GM23338 (cell line): ENCODE measurements around the gene PGLYRP2. TPM values are rescaled to one million over a fixed set of nuclear protein-coding genes. Genes with fewer than 3 reads are reported as not detected.

ENCODE experiments used
- ATAC-seq: fragments of 200-7000 bp; cut with Tn5 transposase; 3 replicates; pipeline ENCODE4 v1.9.1; 2020
- DNase-seq: peaks from one replicate; pipeline ENCODE4 v3.0.0-alpha.2; 2015; ENCODE audit warnings: low spot score
- H2AFZ ChIP-seq: fragments of 200-600 bp; sonication (generic); 2 replicates; pipeline ENCODE4 v1.8.0; 2016; ENCODE audit warnings: antibody characterized with exemption, mild to moderate bottlenecking, moderate library complexity
- H3F3A ChIP-seq: fragments of 200-600 bp; sonication (generic); replicated peaks from 2 replicates; pipeline ENCODE4 v1.8.0; 2017; ENCODE audit warnings: antibody characterized with exemption, mixed run types, low read depth
- H3K27ac ChIP-seq: fragments of 200-600 bp; sonication (generic); 2 replicates; pipeline ENCODE4 v1.6.1; 2016; ENCODE audit warnings: low read depth
- H3K27me3 ChIP-seq: fragments of 200-600 bp; sonication (generic); 2 replicates; pipeline ENCODE4 v1.8.0; 2016; ENCODE audit warnings: mild to moderate bottlenecking, mixed run types, moderate library complexity; ENCODE audit not compliant: insufficient read depth
- H3K36me3 ChIP-seq: fragments of 200-600 bp; sonication (generic); 2 replicates; pipeline ENCODE4 v1.8.0; 2016; ENCODE audit warnings: mild to moderate bottlenecking; ENCODE audit not compliant: insufficient read depth
- H3K4me1 ChIP-seq: fragments of 200-600 bp; sonication (generic); 2 replicates; pipeline ENCODE4 v1.8.0; 2016; ENCODE audit warnings: mild to moderate bottlenecking, moderate library complexity; ENCODE audit not compliant: insufficient read depth
- H3K4me2 ChIP-seq: fragments of 200-600 bp; sonication (generic); 2 replicates; pipeline ENCODE4 v1.7.1; 2017; ENCODE audit warnings: mixed run types
- H3K4me3 ChIP-seq: fragments of 200-600 bp; sonication (generic); 2 replicates; pipeline ENCODE4 v1.6.1; 2016; ENCODE audit warnings: mixed run types
- H3K79me2 ChIP-seq: fragments of 200-600 bp; sonication (generic); replicated peaks from 2 replicates; pipeline ENCODE4 v1.8.0; 2017; ENCODE audit warnings: mild to moderate bottlenecking; ENCODE audit not compliant: insufficient read depth
- H3K9me2 ChIP-seq: fragments of 200-600 bp; sonication (generic); 2 replicates; pipeline ENCODE4 v1.8.0; 2017; ENCODE audit not compliant: insufficient read depth
- H4K20me1 ChIP-seq: fragments of 200-600 bp; sonication (generic); replicated peaks from 2 replicates; pipeline ENCODE4 v1.8.0; 2017; ENCODE audit warnings: mild to moderate bottlenecking; ENCODE audit not compliant: insufficient read depth
- H3K27ac Mint-ChIP-seq: 2 replicates; pipeline ENCODE4 v1.8.0; 2020; ENCODE audit warnings: inconsistent platforms, mild to moderate bottlenecking, moderate library complexity, mixed read lengths
- H3K27me3 Mint-ChIP-seq: 3 replicates; pipeline ENCODE4 v1.8.0; 2022; ENCODE audit warnings: low read depth, mild to moderate bottlenecking, moderate library complexity, mixed read lengths, inconsistent platforms; ENCODE audit not compliant: insufficient read depth, poor library complexity
- H3K36me3 Mint-ChIP-seq: 3 replicates; pipeline ENCODE4 v1.8.0; 2021; ENCODE audit warnings: low read depth, mild to moderate bottlenecking, inconsistent platforms, moderate library complexity, mixed read lengths
- H3K4me1 Mint-ChIP-seq: 3 replicates; pipeline ENCODE4 v1.8.0; 2020; ENCODE audit warnings: mild to moderate bottlenecking, inconsistent platforms, mixed read lengths
- H3K4me3 Mint-ChIP-seq: 3 replicates; pipeline ENCODE4 v1.8.0; 2021; ENCODE audit warnings: moderate library complexity, mild to moderate bottlenecking, inconsistent platforms, mixed read lengths
- H3K9me3 Mint-ChIP-seq: 3 replicates; pipeline ENCODE4 v1.8.0; 2020; ENCODE audit warnings: moderate library complexity, mild to moderate bottlenecking, inconsistent platforms, mixed read lengths
- CREB1 ChIP-seq: fragments of 250-450 bp; sonication (Bioruptor Pico); IDR thresholded peaks from 2 replicates; pipeline ENCODE4 v1.5.0; 2020; ENCODE audit warnings: low read depth, mild to moderate bottlenecking, moderate library complexity
- EZH2 ChIP-seq: fragments of 200-600 bp; sonication (generic); IDR thresholded peaks from one replicate; pipeline ENCODE4 v1.8.0; 2017; ENCODE audit warnings: antibody characterized with exemption, mild to moderate bottlenecking, low read depth; ENCODE audit not compliant: unreplicated experiment
- EZH2phosphoT487 ChIP-seq: fragments of 200-600 bp; sonication (generic); IDR thresholded peaks from one replicate; pipeline ENCODE4 v1.8.1; 2018; ENCODE audit warnings: antibody characterized with exemption; ENCODE audit not compliant: unreplicated experiment
- JUNB ChIP-seq: IDR thresholded peaks from one replicate; pipeline ENCODE4 v1.6.1; 2016; ENCODE audit warnings: antibody characterized with exemption; ENCODE audit not compliant: unreplicated experiment
- NANOG ChIP-seq: IDR thresholded peaks from 2 replicates; pipeline ENCODE4 v1.6.1; 2016; ENCODE audit warnings: antibody characterized with exemption, borderline replicate concordance
- POLR2AphosphoS5 ChIP-seq: IDR thresholded peaks from 2 replicates; pipeline ENCODE4 v1.6.1; 2016; ENCODE audit warnings: antibody characterized with exemption, low read depth
- STAT1 ChIP-seq: IDR thresholded peaks from one replicate; pipeline ENCODE4 v1.6.1; 2016; ENCODE audit warnings: antibody characterized with exemption; ENCODE audit not compliant: unreplicated experiment
- ZNF114 ChIP-seq: fragments of 250-450 bp; sonication (Bioruptor Pico); IDR thresholded peaks from 2 replicates; pipeline ENCODE4 v1.5.0; 2020; ENCODE audit warnings: mild to moderate bottlenecking, moderate library complexity
- ZNF331 ChIP-seq: fragments of 250-450 bp; sonication (Bioruptor Pico); IDR thresholded peaks from 2 replicates; pipeline ENCODE4 v1.5.0; 2020; ENCODE audit warnings: low read depth, mild to moderate bottlenecking, moderate library complexity
- polyA plus RNA-seq: library from polyadenylated mRNA; unstranded; fragments of >200 nt; fragmentation: Nextera tagmentation; extraction: Ambion mirVana; gene quantifications from 2 replicates; pipeline ENCODE4 v1.2.1, GENCODE V29; 2016
- total RNA-seq: library from RNA; depleted of rRNA; stranded (reverse); fragments of >200 nt; shearing (Covaris generic); gene quantifications from 2 replicates; pipeline ENCODE4 v1.2.3, GENCODE V29; 2014
- TF ChIP-seq, protein P1 (sequence below): fragments of 250-450 bp; sonication (Bioruptor Pico); IDR thresholded peaks from 2 replicates; pipeline ENCODE4 v1.5.0; 2020; ENCODE audit warnings: mild to moderate bottlenecking, moderate library complexity
- TF ChIP-seq, protein P2 (sequence below): IDR thresholded peaks from 2 replicates; pipeline ENCODE4 v1.6.1; 2016; ENCODE audit warnings: antibody characterized with exemption
- TF ChIP-seq, protein P3 (sequence below), 2 experiments: fragments of 200-600 bp in 1 of 2; sonication (generic) in 1 of 2; conservative IDR thresholded peaks; 2 replicates each; pipeline versions ENCODE4 v1.5.1 to v1.6.1; 2016 to 2017; ENCODE audit warnings: antibody characterized with exemption in 2 of 2, low read depth in 2 of 2, mild to moderate bottlenecking in 2 of 2, moderate library complexity in 1 of 2
- TF ChIP-seq, protein P4 (sequence below): IDR thresholded peaks from one replicate; pipeline ENCODE4 v1.6.1; 2018; ENCODE audit warnings: antibody characterized with exemption; ENCODE audit not compliant: unreplicated experiment

Gene PGLYRP2
- total and polyA plus RNA-seq, 2 experiments from 2014 or later: not detected

DNA sequence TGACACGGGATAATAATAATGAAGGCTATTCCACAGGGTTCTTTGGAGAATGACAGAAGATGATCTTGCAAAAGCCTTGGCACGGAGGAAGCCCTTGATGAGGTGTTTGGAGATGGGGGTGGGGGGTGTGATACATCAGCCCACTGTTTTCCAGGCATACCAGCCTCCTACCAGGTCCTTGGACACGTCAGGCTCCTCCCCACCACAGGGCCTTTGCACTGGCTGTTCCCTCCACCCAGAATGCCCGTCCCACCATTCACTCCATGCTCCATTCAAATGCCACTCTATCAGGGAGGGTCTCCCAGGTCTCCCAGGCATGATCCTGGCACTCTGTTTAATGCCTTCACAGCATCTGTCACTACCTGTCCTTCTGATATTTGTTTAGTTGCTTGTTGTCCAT, 32.2 kb downstream of the PGLYRP2 start:
- H3K27me3 ChIP-seq: no peaks in the 10 kb centered on the region
- peaks cover 11% of the 10 kb centered on the region for H3K27me3 Mint-ChIP-seq
- H3K36me3 Mint-ChIP-seq: no peaks in the 10 kb centered on the region; the same call in 2 of the 3 replicates

More for the DNA sequence above, 32.2 kb downstream of the PGLYRP2 start:
- TF ChIP-seq, protein P1, sequence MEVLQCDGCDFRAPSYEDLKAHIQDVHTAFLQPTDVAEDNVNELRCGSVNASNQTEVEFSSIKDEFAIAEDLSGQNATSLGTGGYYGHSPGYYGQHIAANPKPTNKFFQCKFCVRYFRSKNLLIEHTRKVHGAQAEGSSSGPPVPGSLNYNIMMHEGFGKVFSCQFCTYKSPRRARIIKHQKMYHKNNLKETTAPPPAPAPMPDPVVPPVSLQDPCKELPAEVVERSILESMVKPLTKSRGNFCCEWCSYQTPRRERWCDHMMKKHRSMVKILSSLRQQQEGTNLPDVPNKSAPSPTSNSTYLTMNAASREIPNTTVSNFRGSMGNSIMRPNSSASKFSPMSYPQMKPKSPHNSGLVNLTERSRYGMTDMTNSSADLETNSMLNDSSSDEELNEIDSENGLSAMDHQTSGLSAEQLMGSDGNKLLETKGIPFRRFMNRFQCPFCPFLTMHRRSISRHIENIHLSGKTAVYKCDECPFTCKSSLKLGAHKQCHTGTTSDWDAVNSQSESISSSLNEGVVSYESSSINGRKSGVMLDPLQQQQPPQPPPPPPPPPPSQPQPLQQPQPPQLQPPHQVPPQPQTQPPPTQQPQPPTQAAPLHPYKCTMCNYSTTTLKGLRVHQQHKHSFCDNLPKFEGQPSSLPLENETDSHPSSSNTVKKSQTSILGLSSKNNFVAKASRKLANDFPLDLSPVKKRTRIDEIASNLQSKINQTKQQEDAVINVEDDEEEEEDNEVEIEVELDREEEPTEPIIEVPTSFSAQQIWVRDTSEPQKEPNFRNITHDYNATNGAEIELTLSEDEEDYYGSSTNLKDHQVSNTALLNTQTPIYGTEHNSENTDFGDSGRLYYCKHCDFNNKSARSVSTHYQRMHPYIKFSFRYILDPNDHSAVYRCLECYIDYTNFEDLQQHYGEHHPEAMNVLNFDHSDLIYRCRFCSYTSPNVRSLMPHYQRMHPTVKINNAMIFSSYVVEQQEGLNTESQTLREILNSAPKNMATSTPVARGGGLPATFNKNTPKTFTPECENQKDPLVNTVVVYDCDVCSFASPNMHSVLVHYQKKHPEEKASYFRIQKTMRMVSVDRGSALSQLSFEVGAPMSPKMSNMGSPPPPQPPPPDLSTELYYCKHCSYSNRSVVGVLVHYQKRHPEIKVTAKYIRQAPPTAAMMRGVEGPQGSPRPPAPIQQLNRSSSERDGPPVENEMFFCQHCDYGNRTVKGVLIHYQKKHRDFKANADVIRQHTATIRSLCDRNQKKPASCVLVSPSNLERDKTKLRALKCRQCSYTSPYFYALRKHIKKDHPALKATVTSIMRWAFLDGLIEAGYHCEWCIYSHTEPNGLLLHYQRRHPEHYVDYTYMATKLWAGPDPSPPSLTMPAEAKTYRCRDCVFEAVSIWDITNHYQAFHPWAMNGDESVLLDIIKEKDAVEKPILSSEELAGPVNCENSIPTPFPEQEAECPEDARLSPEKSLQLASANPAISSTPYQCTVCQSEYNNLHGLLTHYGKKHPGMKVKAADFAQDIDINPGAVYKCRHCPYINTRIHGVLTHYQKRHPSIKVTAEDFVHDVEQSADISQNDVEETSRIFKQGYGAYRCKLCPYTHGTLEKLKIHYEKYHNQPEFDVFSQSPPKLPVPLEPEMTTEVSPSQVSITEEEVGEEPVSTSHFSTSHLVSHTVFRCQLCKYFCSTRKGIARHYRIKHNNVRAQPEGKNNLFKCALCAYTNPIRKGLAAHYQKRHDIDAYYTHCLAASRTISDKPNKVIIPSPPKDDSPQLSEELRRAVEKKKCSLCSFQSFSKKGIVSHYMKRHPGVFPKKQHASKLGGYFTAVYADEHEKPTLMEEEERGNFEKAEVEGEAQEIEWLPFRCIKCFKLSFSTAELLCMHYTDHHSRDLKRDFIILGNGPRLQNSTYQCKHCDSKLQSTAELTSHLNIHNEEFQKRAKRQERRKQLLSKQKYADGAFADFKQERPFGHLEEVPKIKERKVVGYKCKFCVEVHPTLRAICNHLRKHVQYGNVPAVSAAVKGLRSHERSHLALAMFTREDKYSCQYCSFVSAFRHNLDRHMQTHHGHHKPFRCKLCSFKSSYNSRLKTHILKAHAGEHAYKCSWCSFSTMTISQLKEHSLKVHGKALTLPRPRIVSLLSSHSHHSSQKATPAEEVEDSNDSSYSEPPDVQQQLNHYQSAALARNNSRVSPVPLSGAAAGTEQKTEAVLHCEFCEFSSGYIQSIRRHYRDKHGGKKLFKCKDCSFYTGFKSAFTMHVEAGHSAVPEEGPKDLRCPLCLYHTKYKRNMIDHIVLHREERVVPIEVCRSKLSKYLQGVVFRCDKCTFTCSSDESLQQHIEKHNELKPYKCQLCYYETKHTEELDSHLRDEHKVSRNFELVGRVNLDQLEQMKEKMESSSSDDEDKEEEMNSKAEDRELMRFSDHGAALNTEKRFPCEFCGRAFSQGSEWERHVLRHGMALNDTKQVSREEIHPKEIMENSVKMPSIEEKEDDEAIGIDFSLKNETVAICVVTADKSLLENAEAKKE (CRISPR knock-in tag): no peak
- no peak for TF ChIP-seq ZNF331 (CRISPR knock-in tag)
- no peak for TF ChIP-seq POLR2AphosphoS5
- TF ChIP-seq EZH2: no peak
- no peak for TF ChIP-seq JUNB
- TF ChIP-seq, protein P2, sequence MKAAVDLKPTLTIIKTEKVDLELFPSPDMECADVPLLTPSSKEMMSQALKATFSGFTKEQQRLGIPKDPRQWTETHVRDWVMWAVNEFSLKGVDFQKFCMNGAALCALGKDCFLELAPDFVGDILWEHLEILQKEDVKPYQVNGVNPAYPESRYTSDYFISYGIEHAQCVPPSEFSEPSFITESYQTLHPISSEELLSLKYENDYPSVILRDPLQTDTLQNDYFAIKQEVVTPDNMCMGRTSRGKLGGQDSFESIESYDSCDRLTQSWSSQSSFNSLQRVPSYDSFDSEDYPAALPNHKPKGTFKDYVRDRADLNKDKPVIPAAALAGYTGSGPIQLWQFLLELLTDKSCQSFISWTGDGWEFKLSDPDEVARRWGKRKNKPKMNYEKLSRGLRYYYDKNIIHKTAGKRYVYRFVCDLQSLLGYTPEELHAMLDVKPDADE: no peak
- TF ChIP-seq, protein P3, sequence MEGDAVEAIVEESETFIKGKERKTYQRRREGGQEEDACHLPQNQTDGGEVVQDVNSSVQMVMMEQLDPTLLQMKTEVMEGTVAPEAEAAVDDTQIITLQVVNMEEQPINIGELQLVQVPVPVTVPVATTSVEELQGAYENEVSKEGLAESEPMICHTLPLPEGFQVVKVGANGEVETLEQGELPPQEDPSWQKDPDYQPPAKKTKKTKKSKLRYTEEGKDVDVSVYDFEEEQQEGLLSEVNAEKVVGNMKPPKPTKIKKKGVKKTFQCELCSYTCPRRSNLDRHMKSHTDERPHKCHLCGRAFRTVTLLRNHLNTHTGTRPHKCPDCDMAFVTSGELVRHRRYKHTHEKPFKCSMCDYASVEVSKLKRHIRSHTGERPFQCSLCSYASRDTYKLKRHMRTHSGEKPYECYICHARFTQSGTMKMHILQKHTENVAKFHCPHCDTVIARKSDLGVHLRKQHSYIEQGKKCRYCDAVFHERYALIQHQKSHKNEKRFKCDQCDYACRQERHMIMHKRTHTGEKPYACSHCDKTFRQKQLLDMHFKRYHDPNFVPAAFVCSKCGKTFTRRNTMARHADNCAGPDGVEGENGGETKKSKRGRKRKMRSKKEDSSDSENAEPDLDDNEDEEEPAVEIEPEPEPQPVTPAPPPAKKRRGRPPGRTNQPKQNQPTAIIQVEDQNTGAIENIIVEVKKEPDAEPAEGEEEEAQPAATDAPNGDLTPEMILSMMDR (conservative IDR thresholded peaks at IDR 0.05; ENCODE audit: low read depth in 2 of 2): no peak
- TF ChIP-seq, protein P4, sequence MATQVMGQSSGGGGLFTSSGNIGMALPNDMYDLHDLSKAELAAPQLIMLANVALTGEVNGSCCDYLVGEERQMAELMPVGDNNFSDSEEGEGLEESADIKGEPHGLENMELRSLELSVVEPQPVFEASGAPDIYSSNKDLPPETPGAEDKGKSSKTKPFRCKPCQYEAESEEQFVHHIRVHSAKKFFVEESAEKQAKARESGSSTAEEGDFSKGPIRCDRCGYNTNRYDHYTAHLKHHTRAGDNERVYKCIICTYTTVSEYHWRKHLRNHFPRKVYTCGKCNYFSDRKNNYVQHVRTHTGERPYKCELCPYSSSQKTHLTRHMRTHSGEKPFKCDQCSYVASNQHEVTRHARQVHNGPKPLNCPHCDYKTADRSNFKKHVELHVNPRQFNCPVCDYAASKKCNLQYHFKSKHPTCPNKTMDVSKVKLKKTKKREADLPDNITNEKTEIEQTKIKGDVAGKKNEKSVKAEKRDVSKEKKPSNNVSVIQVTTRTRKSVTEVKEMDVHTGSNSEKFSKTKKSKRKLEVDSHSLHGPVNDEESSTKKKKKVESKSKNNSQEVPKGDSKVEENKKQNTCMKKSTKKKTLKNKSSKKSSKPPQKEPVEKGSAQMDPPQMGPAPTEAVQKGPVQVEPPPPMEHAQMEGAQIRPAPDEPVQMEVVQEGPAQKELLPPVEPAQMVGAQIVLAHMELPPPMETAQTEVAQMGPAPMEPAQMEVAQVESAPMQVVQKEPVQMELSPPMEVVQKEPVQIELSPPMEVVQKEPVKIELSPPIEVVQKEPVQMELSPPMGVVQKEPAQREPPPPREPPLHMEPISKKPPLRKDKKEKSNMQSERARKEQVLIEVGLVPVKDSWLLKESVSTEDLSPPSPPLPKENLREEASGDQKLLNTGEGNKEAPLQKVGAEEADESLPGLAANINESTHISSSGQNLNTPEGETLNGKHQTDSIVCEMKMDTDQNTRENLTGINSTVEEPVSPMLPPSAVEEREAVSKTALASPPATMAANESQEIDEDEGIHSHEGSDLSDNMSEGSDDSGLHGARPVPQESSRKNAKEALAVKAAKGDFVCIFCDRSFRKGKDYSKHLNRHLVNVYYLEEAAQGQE: no peak
- no peak for TF ChIP-seq ZNF114 (CRISPR knock-in tag)
- no peak for TF ChIP-seq STAT1
- no peak for TF ChIP-seq NANOG
- TF ChIP-seq CREB1 (CRISPR knock-in tag): no peak
- no peak for TF ChIP-seq EZH2phosphoT487
- Histone ChIP-seq H3F3A (0 out of 2 replicates have a peak, but pooled peaks cover 8% of the 10 kb centered on the region), H3K36me3 (no peaks in the 10 kb centered on the region), H3K27ac (no peak overlapping the region), H3K4me1 (peaks cover 6% of the 10 kb centered on the region), H4K20me1 (no peaks in the 10 kb centered on the region), H3K4me3 (no peak overlapping the region), H3K79me2 (no peaks in the 10 kb centered on the region), H2AFZ (no peak overlapping the region), H3K4me2 (no peak overlapping the region), H3K9me2 (peaks cover 8% of the 10 kb centered on the region; the same call in 1 of the 2 replicates)
- ATAC-seq (no peak), DNase-seq (no peak)
- Mint-ChIP-seq H3K4me1 (peaks cover 7% of the 10 kb centered on the region), H3K4me3 (no peak overlapping the region), H3K27ac (no peak overlapping the region), H3K9me3 (no peaks in the 10 kb centered on the region; the same call in 1 of the 3 replicates)
